ENCODE data around the gene KLC3.
"Not testable (repeated sequence)": the region's sequence is repeated elsewhere in the genome, so short reads cannot be mapped to it uniquely, and the experiment has no call there.

KLC3 gene

GRCh38 chr19:45314708-45315245 lies 25.8 kb upstream of the KLC3 start:
- in situ Hi-C loops (cut with HindIII; ENCODE audit: low sequenced_read_pairs) = no loop called here

GRCh38 chr19:45315304-45315703 lies 25.2 kb upstream of the KLC3 start:
- in situ Hi-C loops (cut with HindIII; ENCODE audit: low sequenced_read_pairs) = no loop called here

- in situ Hi-C loops (cut with HindIII; ENCODE audit: low sequenced_read_pairs) = no loop called here
Measured at GRCh38 chr19:45320997-45321775, 19.4 kb upstream of the KLC3 start.

- in situ Hi-C loops (cut with HindIII; ENCODE audit: low sequenced_read_pairs) = no loop called here
Measured at GRCh38 chr19:45321848-45322247, 18.7 kb upstream of the KLC3 start.

GRCh38 chr19:45322311-45322710 lies 18.2 kb upstream of the KLC3 start:
- in situ Hi-C loops (cut with HindIII; ENCODE audit: low sequenced_read_pairs) = no loop called here

GRCh38 chr19:45322744-45323281 lies 17.7 kb upstream of the KLC3 start, which contains the start of gene CKM:
Gene CKM, minus strand, starts transcription at chr19:45322875. Its CDS starts 3,162 bp downstream, at chr19:45319713.
- in situ Hi-C loops (cut with HindIII; ENCODE audit: low sequenced_read_pairs) = no loop called here

- in situ Hi-C loops (cut with HindIII; ENCODE audit: low sequenced_read_pairs) = no loop called here
Measured at GRCh38 chr19:45323671-45324081, 16.9 kb upstream of the KLC3 start.

GRCh38 chr19:45324349-45324907 lies 16.1 kb upstream of the KLC3 start:
- in situ Hi-C loops (cut with HindIII; ENCODE audit: low sequenced_read_pairs) = no loop called here

GRCh38 chr19:45327404-45328143 lies 13.0 kb upstream of the KLC3 start:
- in situ Hi-C loops (cut with HindIII; ENCODE audit: low sequenced_read_pairs) = no loop called here

GRCh38 chr19:45331411-45331810 lies 9.1 kb upstream of the KLC3 start:
- in situ Hi-C loops (cut with HindIII; ENCODE audit: low sequenced_read_pairs) = no loop called here

- in situ Hi-C loops (cut with HindIII; ENCODE audit: low sequenced_read_pairs) = no loop called here
Measured at GRCh38 chr19:45333609-45334303, 6.8 kb upstream of the KLC3 start.

GRCh38 chr19:45334881-45335280 lies 5.7 kb upstream of the KLC3 start:
- in situ Hi-C loops (cut with HindIII; ENCODE audit: low sequenced_read_pairs) = not testable (repeated sequence)

GRCh38 chr19:45336696-45337251 lies 3.8 kb upstream of the KLC3 start:
- in situ Hi-C loops (cut with HindIII; ENCODE audit: low sequenced_read_pairs) = no loop called here

- in situ Hi-C loops (cut with HindIII; ENCODE audit: low sequenced_read_pairs) = loop anchor here (5.0 kb wide), 1 partner anchor 107 kb away; no protein-coding TSS in a partner anchor
Measured at GRCh38 chr19:45339629-45340028, 921 bp upstream of the KLC3 start.

- in situ Hi-C loops (cut with HindIII; ENCODE audit: low sequenced_read_pairs) = loop anchor here (5.0 kb wide), 1 partner anchor 109 kb away; no protein-coding TSS in a partner anchor
Measured at GRCh38 chr19:45340899-45341453, 426 bp downstream of the KLC3 start.

- in situ Hi-C loops (cut with HindIII; ENCODE audit: low sequenced_read_pairs) = loop anchor here (5.0 kb wide), 1 partner anchor 111 kb away; no protein-coding TSS in a partner anchor
Measured at GRCh38 chr19:45342911-45343310, 2.4 kb downstream of the KLC3 start.

GRCh38 chr19:45344621-45345505 lies 4.3 kb downstream of the KLC3 start:
- in situ Hi-C loops (cut with HindIII; ENCODE audit: low sequenced_read_pairs) = loop anchor here (5.0 kb wide), 2 partner anchors 38 to 113 kb away; no protein-coding TSS in a partner anchor

GRCh38 chr19:45345506-45345860 lies 4.9 kb downstream of the KLC3 start:
- in situ Hi-C loops (cut with HindIII; ENCODE audit: low sequenced_read_pairs) = loop anchor here (5.0 kb wide), 1 partner anchor 38 kb away; no protein-coding TSS in a partner anchor

GRCh38 chr19:45346449-45346848 lies 5.9 kb downstream of the KLC3 start:
- in situ Hi-C loops (cut with HindIII; ENCODE audit: low sequenced_read_pairs) = loop anchor here (5.0 kb wide), 1 partner anchor 39 kb away; no protein-coding TSS in a partner anchor
